ENCODE results near the gene CFAP161. TPM values are rescaled to one million over a fixed set of nuclear protein-coding genes. Genes with fewer than 3 reads are reported as not detected.

Gene CFAP161
- polyA plus RNA-seq, 1 donor (not counting 4 experiments of a cell fraction or from before 2014, with no cell fraction given): not detected

GRCh38 chr15:81085213-81085612, 48.9 kb upstream of the CFAP161 start:
- Histone ChIP-seq H3K9me1 (ENCODE audit: control insufficient read depth, extremely low read depth, insufficient read depth, low read length) (no peaks in the 10 kb centered on the region), H3K9ac (ENCODE audit: control insufficient read depth, extremely low read depth, insufficient read depth, low read length) (no peak overlapping the region), H3K27me3 (ENCODE audit: control insufficient read depth, extremely low read depth, insufficient read depth, low read length) (peaks cover 4% of the 10 kb centered on the region), H3K36me3 (ENCODE audit: control insufficient read depth in 2 of 2, extremely low read depth in 1 of 2, insufficient read depth in 2 of 2, low read length in 2 of 2) (no peaks in the 10 kb centered on the region), H4K20me1 (ENCODE audit: control insufficient read depth, extremely low read depth, insufficient read depth, low read length) (no peaks in the 10 kb centered on the region), H3K27ac (ENCODE audit: control insufficient read depth, insufficient read depth, low read length) (no peak overlapping the region), H2AFZ (ENCODE audit: control insufficient read depth, low read length) (no peak overlapping the region), H3K4me3 (ENCODE audit: control insufficient read depth in 2 of 3, extremely low read depth in 1 of 3, insufficient read depth in 2 of 3, low read depth in 1 of 3, low read length in 3 of 3) (no peak overlapping the region), H3K4me1 (ENCODE audit: control insufficient read depth, extremely low read depth, insufficient read depth, low read length) (no peaks in the 10 kb centered on the region), H3K79me2 (ENCODE audit: control insufficient read depth, insufficient read depth, low read length) (no peaks in the 10 kb centered on the region), H3K4me2 (ENCODE audit: control insufficient read depth, extremely low read depth, insufficient read depth, low read depth, low read length) (no peak overlapping the region), H3K9me3 (ENCODE audit: control insufficient read depth, low read depth, low read length) (no peaks in the 10 kb centered on the region)
- TF ChIP-seq EZH2 (IDR thresholded peaks at IDR 0.05; ENCODE audit: low read length) (no peak), CTCF (optimal IDR thresholded peaks at IDR 0.05 in 1 of 3, IDR thresholded peaks at IDR 0.05 in 1 of 3, conservative IDR thresholded peaks at IDR 0.05 in 1 of 3; ENCODE audit: extremely low read depth in 1 of 3, insufficient read depth in 2 of 3, low read length in 3 of 3) (no peak)
- DNase-seq (ENCODE audit: low read depth, low spot score) (no peak), FAIRE-seq (no peak)
- dilution Hi-C loops (cut with MboI; ENCODE audit: extremely low pct_ligation_motif_present, low sequenced_read_pairs): no loop called here

GRCh38 chr15:81085898-81086297, 48.2 kb upstream of the CFAP161 start:
- no peaks in the 10 kb centered on the region for H3K4me1 ChIP-seq (ENCODE audit: control insufficient read depth, extremely low read depth, insufficient read depth, low read length)
- H3K9me1 ChIP-seq (ENCODE audit: control insufficient read depth, extremely low read depth, insufficient read depth, low read length): no peaks in the 10 kb centered on the region
- FAIRE-seq: no peak
- no peaks in the 10 kb centered on the region for H3K36me3 ChIP-seq (ENCODE audit: control insufficient read depth in 2 of 2, extremely low read depth in 1 of 2, insufficient read depth in 2 of 2, low read length in 2 of 2)
- DNase-seq (ENCODE audit: low read depth, low spot score): no peak
- H3K79me2 ChIP-seq (ENCODE audit: control insufficient read depth, insufficient read depth, low read length): no peaks in the 10 kb centered on the region
- H3K9me3 ChIP-seq (ENCODE audit: control insufficient read depth, low read depth, low read length): no peaks in the 10 kb centered on the region
- peaks cover 4% of the 10 kb centered on the region for H3K27me3 ChIP-seq (ENCODE audit: control insufficient read depth, extremely low read depth, insufficient read depth, low read length)
- dilution Hi-C loops (cut with MboI; ENCODE audit: extremely low pct_ligation_motif_present, low sequenced_read_pairs): no loop called here
- H3K4me3 ChIP-seq (ENCODE audit: control insufficient read depth in 2 of 3, extremely low read depth in 1 of 3, insufficient read depth in 2 of 3, low read depth in 1 of 3, low read length in 3 of 3): no peak overlapping the region
- H2AFZ ChIP-seq (ENCODE audit: control insufficient read depth, low read length): no peak overlapping the region
- H3K27ac ChIP-seq (ENCODE audit: control insufficient read depth, insufficient read depth, low read length): no peak overlapping the region
- H3K4me2 ChIP-seq (ENCODE audit: control insufficient read depth, extremely low read depth, insufficient read depth, low read depth, low read length): no peak overlapping the region
- H4K20me1 ChIP-seq (ENCODE audit: control insufficient read depth, extremely low read depth, insufficient read depth, low read length): no peaks in the 10 kb centered on the region
- TF ChIP-seq CTCF (optimal IDR thresholded peaks at IDR 0.05 in 1 of 3, IDR thresholded peaks at IDR 0.05 in 1 of 3, conservative IDR thresholded peaks at IDR 0.05 in 1 of 3; ENCODE audit: extremely low read depth in 1 of 3, insufficient read depth in 2 of 3, low read length in 3 of 3): no peak
- no peak for TF ChIP-seq EZH2 (IDR thresholded peaks at IDR 0.05; ENCODE audit: low read length)
- H3K9ac ChIP-seq (ENCODE audit: control insufficient read depth, extremely low read depth, insufficient read depth, low read length): no peak overlapping the region
